Sigmoid colon (tissue), 7 donors: ENCODE measurements around the gene MOCS1. TPM values are rescaled to one million over a fixed set of nuclear protein-coding genes. Genes with fewer than 3 reads are reported as not detected.

Experiments
- DNase-seq: peaks from one replicate; pipeline ENCODE4 v3.0.0-alpha.2; 2019
- H3K27ac ChIP-seq, 4 donors: fragments of 200-600 bp; sonication (generic); one replicate each; pipeline ENCODE4 v1.5.1; 2016 to 2019; ENCODE audit warnings: mild to moderate bottlenecking in 1 of 4
- H3K27me3 ChIP-seq, 3 donors: fragments of 200-600 bp; sonication (generic); one replicate each; pipeline ENCODE4 v1.5.1; 2019; ENCODE audit warnings: mild to moderate bottlenecking in 1 of 3
- H3K36me3 ChIP-seq, 4 donors: fragments of 200-600 bp; sonication (generic); one replicate each; pipeline ENCODE4 v1.5.1; 2016 to 2019
- H3K4me1 ChIP-seq, 4 donors: fragments of 200-600 bp; sonication (generic); one replicate each; pipeline ENCODE4 v1.5.1; 2017 to 2019
- H3K4me3 ChIP-seq, 4 donors: fragments of 200-600 bp; sonication (generic); one replicate each; pipeline ENCODE4 v1.5.1; 2017 to 2019; ENCODE audit warnings: mild to moderate bottlenecking in 2 of 4, moderate library complexity in 1 of 4
- H3K9me3 ChIP-seq, 4 donors: fragments of 200-600 bp in 3 of 4; sonication (generic) in 3 of 4; one replicate each; pipeline versions ENCODE4 v1.5.1 to v1.6.1; 2013 to 2019
- EP300 ChIP-seq, 4 donors: sonication (generic); formaldehyde crosslinking; IDR thresholded peaks; one replicate each; pipeline ENCODE4 v1.6.1; 2017; ENCODE audit warnings: antibody characterized with exemption in 4 of 4
- POLR2A ChIP-seq, 2 donors: fragments of 450-650 bp; IDR thresholded peaks; one replicate each; pipeline ENCODE4 v1.6.1; 2016; ENCODE audit warnings: antibody characterized with exemption in 2 of 2, mild to moderate bottlenecking in 2 of 2, moderate library complexity in 2 of 2
- POLR2AphosphoS5 ChIP-seq, 4 donors: sonication (generic); formaldehyde crosslinking; IDR thresholded peaks; one replicate each; pipeline ENCODE4 v1.6.1; 2017; ENCODE audit warnings: antibody characterized with exemption in 4 of 4
- WGBS, 2 donors: extraction: QIAGEN DNeasy Blood & Tissue Kit; methylation state at CpG; one replicate each; pipeline ENCODE4 v1.1.7; 2013; 5-methylcytosine and 5-hydroxymethylcytosine counted together
- intact Hi-C: fragments of 100-400 bp; cut with DNase I; formaldehyde crosslinking; loops from one replicate; pipeline ENCODE4 v1.15.1; 2023
- polyA plus RNA-seq, 3 donors: library from polyadenylated mRNA; stranded (reverse); fragments of 200-250 nt; gene quantifications; one replicate each; pipeline ENCODE4 v1.2.3, GENCODE V29; 2013
- total RNA-seq, 4 donors: library from RNA; depleted of rRNA; stranded (reverse); fragments of >200 nt; gene quantifications; one replicate each; pipeline ENCODE4 v1.1.0, GENCODE V29; 2016
- TF ChIP-seq, protein P1 (sequence below), 4 experiments: fragments of 450-650 bp in 3 of 4; fragments of 200-600 bp in 1 of 4; IDR thresholded peaks; one replicate each; pipeline ENCODE4 v1.5.1; 2016 to 2019; ENCODE audit warnings: antibody characterized with exemption in 4 of 4, mild to moderate bottlenecking in 3 of 4, moderate library complexity in 2 of 4
- donor health status: healthy with polysubstance abuse.
- donor health status: Bipolar disorder and iron deficiency.
- donor health status: healthy.

MOCS1 gene
- total and polyA plus RNA-seq, 7 donors, result 11.9 to 16.2 (median 13.8) TPM

DNA sequence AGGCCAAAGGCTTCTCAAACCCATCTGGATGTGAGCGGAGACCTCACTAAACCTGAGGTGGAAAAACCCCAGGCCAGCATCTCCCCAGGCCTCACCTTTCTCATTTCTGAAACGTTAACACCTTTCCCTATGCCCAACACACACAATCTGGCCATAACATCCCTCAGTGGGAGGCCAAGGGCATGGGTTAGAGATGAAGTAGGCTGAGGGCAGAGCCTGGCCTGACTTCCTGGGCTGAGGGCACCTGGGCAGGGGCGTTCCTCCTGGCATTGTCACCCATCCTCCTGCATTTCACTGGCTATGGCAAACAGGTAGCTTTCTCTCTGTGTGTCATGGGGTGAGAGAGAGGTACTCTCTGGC, 8.4 kb downstream of the MOCS1 start:
- Histone ChIP-seq H3K9me3 (no peaks in the 10 kb centered on the region), H3K27me3 (no peaks in the 10 kb centered on the region), H3K4me3 (no peak overlapping the region), H3K36me3 (peaks cover 5 to 42% (median 10%) of the 10 kb centered on the region in 4 donors), H3K4me1 (peaks cover 0 to 10% (median 6%) of the 10 kb centered on the region in 4 donors), H3K27ac (no peak overlapping the region)
- WGBS, 2 donors, result 87 to 92% methylated on average over 3 of the region's 3 CpGs
- DNase-seq, result no peak
- intact Hi-C loops, result no loop called here
- TF ChIP-seq, protein P1, sequence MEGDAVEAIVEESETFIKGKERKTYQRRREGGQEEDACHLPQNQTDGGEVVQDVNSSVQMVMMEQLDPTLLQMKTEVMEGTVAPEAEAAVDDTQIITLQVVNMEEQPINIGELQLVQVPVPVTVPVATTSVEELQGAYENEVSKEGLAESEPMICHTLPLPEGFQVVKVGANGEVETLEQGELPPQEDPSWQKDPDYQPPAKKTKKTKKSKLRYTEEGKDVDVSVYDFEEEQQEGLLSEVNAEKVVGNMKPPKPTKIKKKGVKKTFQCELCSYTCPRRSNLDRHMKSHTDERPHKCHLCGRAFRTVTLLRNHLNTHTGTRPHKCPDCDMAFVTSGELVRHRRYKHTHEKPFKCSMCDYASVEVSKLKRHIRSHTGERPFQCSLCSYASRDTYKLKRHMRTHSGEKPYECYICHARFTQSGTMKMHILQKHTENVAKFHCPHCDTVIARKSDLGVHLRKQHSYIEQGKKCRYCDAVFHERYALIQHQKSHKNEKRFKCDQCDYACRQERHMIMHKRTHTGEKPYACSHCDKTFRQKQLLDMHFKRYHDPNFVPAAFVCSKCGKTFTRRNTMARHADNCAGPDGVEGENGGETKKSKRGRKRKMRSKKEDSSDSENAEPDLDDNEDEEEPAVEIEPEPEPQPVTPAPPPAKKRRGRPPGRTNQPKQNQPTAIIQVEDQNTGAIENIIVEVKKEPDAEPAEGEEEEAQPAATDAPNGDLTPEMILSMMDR (IDR thresholded peaks at IDR 0.05), result no peak
- TF ChIP-seq EP300 (IDR thresholded peaks at IDR 0.05), result no peak
- TF ChIP-seq POLR2AphosphoS5 (IDR thresholded peaks at IDR 0.05), result no peak
- TF ChIP-seq POLR2A (IDR thresholded peaks at IDR 0.05), result no peak

DNA sequence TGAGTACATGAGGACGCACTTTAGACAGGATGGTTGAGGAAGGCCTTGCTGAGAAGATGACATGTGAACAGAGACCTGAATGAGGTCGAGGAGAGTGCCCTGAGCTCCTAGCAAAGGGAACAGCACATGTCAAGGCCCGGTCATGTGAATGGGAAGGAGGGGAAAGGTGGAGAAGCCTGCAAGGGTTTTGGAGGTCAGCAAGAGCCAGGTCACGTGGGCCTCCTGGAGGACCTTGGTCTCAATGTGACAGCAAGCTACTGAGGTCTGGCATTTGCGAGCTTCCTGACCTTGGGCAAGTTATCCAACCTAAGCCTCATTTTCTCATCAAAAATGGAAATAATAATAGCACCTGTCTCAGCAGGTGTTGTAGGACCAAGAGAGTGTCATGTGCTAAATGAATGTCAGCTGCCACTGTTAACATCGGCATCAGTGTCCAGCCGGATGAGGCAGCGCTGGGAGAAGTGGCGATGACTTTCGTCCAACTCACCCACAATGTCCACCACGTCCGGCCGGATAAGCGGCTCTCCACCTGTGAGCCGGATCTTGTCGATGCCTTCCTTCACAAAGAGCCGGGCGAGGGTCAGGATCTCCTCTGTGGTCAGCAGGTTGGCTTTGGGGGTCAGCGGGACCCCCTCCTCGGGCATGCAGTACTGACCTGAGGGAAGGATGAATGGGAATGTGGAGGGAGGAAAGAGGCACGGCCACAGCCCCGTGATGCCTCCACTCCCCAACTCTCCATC, 8.9 kb downstream of the MOCS1 start:
- intact Hi-C loops, result no loop called here
- Histone ChIP-seq H3K9me3 (no peaks in the 10 kb centered on the region), H3K27me3 (no peaks in the 10 kb centered on the region), H3K27ac (no peak overlapping the region), H3K36me3 (peaks cover 5 to 47% (median 10%) of the 10 kb centered on the region in 4 donors), H3K4me3 (no peak overlapping the region), H3K4me1 (peaks cover 0 to 7% (median 5%) of the 10 kb centered on the region in 4 donors)
- TF ChIP-seq EP300 (IDR thresholded peaks at IDR 0.05) (no peak), POLR2A (IDR thresholded peaks at IDR 0.05) (no peak), POLR2AphosphoS5 (IDR thresholded peaks at IDR 0.05) (no peak)
- TF ChIP-seq, protein P1 (IDR thresholded peaks at IDR 0.05), result no peak
- 94 to 95% methylated on average over 22 of the region's 22 CpGs for WGBS, 2 donors
- DNase-seq, result no peak

DNA sequence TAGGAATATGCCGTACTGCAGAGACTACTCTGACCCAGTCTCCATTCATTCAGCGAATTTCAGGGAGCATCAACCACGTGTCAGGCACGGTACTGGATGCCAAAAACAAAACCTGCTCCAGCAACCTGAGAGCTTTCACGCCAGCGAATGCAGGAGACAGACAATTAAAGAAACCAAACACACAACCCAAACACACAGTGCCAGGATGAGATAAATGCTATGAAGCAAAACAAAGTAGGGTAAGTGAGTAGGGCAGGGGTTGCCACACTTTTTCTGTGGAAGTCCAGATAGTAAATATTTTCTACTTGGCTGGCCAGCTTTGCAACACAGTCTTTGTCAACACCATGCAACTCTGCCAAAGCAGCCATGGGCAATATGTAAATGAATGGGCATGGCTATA, 10.0 kb downstream of the MOCS1 start:
- H3K9me3 ChIP-seq, result no peaks in the 10 kb centered on the region
- H3K4me3 ChIP-seq, result no peak overlapping the region
- H3K36me3 ChIP-seq, result peaks cover 5 to 51% (median 10%) of the 10 kb centered on the region in 4 donors
- TF ChIP-seq, protein P1 (IDR thresholded peaks at IDR 0.05), result no peak
- TF ChIP-seq POLR2A (IDR thresholded peaks at IDR 0.05) (no peak), POLR2AphosphoS5 (IDR thresholded peaks at IDR 0.05) (no peak), EP300 (IDR thresholded peaks at IDR 0.05) (no peak)
- H3K4me1 ChIP-seq, result peaks cover 0 to 7% (median 3%) of the 10 kb centered on the region in 4 donors
- intact Hi-C loops, result no loop called here
- H3K27ac ChIP-seq, result no peak overlapping the region
- DNase-seq, result no peak
- WGBS, 2 donors, result 64 to 84% methylated on average over 6 of the region's 6 CpGs
- H3K27me3 ChIP-seq, result no peaks in the 10 kb centered on the region

DNA sequence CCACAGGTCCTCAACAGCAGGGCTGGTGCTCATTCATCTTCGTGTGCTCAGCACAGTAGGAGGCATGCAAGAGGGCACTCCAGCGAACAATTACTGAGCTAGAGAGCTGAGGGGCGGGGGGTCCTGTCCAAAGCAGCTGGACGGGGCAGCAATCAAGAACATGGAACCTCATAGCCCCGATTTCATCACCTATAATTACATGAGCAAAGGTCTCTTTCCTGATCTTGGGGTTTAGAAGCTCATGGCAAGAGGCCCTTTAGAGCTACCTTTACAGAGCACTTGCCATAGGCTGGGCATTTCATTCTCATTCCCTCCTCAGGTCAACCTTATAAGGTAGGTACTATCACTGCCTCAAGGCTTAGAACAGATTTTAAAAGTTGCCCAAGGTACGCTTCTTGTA, 10.4 kb downstream of the MOCS1 start:
- intact Hi-C loops, result no loop called here
- 58% methylated on average over 6 of the region's 6 CpGs for WGBS, 2 donors
- Histone ChIP-seq H3K4me3 (no peak overlapping the region), H3K36me3 (peaks cover 5 to 51% (median 10%) of the 10 kb centered on the region in 4 donors), H3K27ac (no peak overlapping the region), H3K9me3 (no peaks in the 10 kb centered on the region), H3K27me3 (no peaks in the 10 kb centered on the region), H3K4me1 (peaks cover 0 to 7% (median 3%) of the 10 kb centered on the region in 4 donors)
- no peak for DNase-seq
- no peak for TF ChIP-seq EP300 (IDR thresholded peaks at IDR 0.05)
- TF ChIP-seq POLR2A (IDR thresholded peaks at IDR 0.05), result no peak
- no peak for TF ChIP-seq POLR2AphosphoS5 (IDR thresholded peaks at IDR 0.05)
- TF ChIP-seq, protein P1 (IDR thresholded peaks at IDR 0.05), result no peak
